ENCODE data around the gene CDK2. TPM values are rescaled to one million over a fixed set of nuclear protein-coding genes. Genes with fewer than 3 reads are reported as not detected.
"Not testable (repeated sequence)": the region's sequence is repeated elsewhere in the genome, so short reads cannot be mapped to it uniquely, and the experiment has no call there.

Gene CDK2
- total RNA-seq, 1 donor from 2014 or later, result 28.4 TPM

DNA sequence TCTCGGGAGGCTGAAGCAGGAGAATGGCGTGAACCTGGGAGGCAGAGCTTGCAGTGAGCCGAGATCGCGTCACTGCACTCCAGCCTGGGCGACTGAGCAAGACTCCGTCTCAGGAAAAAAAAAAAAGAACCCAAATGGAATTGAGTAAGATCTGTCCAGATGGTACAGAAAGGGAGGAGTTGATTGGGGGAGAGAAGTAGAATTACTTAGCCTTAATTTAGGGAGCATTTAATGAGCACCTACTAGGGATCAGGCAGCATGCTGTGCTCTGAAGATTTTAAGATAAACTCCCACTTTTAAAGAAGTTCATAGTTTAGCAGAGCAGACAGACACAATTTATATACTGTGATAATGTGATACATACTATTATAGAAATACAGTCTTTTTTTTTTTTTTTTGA, 11.8 kb downstream of the CDK2 start:
- no peak for DNase-seq (ENCODE audit: extremely low read depth, low read depth, low spot score)

DNA sequence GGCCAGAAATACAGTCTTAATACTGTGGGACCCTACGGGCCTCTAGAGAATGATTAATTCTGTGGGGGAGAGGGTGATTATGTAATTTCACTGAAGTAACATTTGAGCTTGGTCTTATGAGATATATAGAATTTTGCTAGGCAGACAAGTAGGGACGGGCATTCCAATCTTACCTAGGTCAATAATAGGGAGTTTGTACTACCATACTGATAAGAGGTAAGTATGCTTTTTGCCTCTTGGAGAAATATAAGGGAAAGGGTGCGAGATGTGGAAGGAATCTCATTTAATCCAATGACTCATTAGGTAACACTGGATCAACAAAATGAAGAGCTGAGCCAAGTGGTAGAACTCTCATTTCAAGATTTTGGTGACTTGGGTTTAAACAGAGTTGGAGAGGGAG, 12.4 kb downstream of the CDK2 start:
- DNase-seq (ENCODE audit: extremely low read depth, low read depth, low spot score), result no peak

DNA sequence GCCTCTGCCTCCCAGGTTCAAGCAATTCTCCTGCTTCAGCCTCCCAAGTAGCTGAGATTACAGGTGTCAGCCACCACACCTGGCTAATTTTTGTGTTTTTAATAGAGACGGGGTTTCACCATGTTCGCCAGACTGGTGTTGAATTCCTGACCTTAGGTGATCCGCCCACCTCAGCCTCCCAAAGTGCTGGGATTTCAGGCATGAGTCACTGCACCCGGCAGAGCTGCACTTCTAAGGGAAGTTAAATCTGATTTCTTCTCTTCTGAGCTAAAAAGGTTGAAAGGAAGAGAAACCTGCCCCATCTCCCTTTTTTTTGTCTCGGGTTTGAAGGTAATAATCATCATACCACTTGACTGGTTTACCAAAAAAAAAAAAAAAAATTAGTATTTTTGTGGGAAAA, 15.3 kb downstream of the CDK2 start:
- DNase-seq (ENCODE audit: extremely low read depth, low read depth, low spot score), result not testable (repeated sequence)

DNA sequence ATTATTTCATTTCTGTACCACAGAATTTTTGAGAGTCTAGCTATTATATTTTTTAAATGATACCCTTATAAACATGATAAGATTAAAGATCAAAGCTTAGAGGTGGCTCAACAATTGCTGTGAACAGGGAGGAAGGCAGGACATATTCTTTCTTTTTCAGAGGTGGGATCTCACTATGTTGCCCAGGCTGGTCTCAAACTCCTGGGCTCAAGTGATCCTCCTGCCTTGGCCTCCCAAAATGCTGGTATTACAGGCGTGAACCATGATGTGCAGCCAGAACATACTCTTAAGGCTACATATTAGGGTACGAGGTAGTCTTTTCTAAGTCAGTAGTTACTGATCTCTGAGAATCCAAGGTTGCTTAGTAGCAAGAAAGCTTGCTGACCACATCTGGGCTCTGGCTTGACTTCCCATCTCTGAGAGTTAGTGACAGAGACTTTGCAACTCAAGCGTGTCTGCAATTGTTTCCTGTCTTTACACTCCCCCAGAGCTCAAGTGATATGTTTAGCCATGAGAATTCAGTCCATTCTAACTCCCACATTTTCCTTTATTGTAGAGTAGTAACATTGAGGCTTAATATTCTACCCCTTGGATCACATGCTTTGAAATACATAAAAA, 15.8 kb downstream of the CDK2 start:
- no peak for DNase-seq (ENCODE audit: extremely low read depth, low read depth, low spot score)

DNA sequence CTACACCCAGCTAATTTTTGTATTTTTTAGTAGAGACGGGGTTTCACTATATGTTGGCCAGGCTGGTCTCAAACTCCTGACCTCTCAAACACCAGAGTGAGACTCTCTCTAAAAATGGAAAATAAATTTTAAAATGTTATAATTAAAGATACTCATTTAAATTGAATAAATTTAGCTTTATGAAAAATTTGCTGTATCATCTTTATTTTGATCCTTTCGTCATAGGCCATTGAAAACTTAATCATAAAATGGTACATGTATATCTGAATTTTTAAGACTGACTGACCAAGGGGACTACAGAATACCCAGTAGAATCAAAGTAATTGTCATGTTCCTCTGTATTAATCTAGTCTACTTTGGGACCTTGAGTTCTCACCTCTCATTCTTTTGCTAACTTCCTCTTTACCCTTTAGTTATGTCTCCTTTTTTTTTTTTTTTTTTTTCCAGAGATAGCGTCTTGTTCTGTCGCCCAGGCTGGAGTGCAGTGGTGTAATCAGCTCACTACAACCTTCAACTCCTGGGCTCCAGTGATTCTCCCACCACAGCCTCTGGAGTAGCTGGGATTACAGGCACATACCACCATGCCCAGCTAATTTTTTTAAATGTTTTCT, 16.7 kb downstream of the CDK2 start:
- no peak for DNase-seq (ENCODE audit: extremely low read depth, low read depth, low spot score)

DNA sequence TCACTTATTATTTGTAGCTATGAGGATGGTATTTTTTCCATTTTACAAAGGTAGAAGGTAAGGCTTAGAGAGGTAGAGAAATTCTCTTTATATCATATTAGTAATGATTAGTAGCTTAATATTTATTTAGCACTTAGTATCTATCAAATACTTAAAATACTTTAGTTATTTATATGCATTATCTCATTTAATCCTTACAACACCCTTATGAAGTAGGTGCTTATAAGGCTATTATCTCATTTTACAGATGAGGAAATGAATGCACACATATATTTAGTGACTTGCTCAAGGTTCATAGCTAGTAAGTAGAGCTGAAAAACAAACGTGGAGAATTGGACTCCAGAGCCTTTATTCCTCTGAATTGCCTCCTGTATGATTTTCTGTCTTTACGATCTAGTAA, 18.2 kb downstream of the CDK2 start:
- DNase-seq (ENCODE audit: extremely low read depth, low read depth, low spot score), result no peak

DNA sequence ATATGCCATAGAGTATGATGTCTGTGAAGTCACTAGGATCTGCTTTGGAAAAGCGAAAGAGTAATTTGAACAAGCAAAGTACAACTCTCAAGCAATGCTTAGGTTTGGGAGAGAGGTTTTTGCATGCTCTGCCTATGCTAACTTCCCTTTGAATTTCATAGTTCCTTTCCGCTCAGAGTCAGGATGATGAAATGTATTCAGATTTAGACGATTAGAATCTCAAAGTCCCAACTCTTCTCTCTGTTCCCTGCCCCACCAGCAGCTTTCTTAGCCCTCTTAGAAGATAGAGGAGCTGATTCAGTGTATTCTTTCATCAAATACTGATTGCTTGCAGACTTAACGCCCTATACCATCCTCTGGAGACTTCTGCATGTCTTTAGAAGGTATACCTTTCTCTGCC, 18.7 kb downstream of the CDK2 start:
- no peak for DNase-seq (ENCODE audit: extremely low read depth, low read depth, low spot score)

DNA sequence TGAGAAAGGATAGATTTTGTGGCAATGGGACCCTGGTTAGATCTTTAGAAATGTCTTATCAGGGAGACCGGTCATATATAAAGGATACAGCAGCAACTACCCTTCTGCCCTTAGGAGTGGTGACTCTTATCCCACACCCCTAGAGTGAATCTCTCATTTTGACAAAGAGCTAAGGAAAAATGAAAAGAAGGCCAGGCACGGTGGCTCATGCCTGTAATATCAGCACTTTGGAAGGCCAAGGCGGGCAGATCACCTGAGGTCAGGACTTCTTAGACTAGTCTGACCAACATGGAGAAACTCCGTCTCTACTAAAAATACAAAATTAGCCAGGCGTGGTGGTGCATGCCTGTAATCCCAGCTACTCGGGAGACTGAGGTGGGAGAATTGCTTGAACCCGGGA, 19.3 kb downstream of the CDK2 start:
- not testable (repeated sequence) for DNase-seq (ENCODE audit: extremely low read depth, low read depth, low spot score)

DNA sequence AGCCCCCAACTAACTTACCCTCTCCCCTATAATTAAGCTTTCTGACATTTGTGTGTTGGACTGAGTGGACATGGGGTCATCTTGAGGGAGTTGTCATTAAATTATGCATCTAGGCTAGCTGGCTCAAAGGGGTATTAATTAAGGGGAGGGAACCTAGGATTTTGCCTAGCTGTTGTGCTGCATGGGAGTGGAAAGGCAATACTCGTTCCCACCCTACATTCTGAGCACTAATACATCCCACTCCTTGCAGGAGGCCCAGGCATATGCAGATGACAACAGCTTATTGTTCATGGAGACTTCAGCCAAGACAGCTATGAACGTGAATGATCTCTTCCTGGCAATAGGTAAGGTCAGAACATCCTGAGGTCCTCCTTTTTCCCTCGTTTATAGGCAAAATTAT, 24.5 kb downstream of the CDK2 start:
- DNase-seq (ENCODE audit: extremely low read depth, low read depth, low spot score), result no peak

DNA sequence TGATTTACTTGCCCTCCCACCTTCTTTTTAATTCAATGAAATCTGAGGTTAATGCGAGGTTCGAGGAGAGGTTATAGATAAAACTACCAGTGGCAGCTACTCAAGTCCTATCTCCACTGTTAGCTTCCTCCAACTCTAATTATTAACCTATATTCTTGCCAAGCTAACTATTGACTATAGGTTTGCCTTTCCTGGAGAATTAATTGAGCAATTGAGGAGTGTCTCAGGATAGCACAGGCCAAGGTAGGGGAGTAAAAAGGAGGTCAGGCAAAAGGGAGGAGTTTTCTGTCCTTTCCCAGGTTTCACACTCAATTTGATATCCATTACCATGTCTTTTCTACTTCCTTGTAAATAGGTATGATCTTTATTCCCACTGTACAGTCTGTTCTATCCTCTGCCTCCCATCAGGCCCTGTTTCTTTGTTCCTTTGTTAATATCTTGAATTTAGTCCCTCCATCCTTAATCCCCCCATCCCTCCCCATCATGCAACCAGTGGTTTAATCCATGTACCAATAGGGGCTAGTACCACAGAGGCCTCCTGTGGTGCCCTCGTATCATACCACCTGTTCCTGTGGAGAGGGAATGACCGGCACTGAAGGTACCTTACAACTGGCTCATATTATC, 26.7 kb downstream of the CDK2 start:
- no peak for DNase-seq (ENCODE audit: extremely low read depth, low read depth, low spot score)

DNA sequence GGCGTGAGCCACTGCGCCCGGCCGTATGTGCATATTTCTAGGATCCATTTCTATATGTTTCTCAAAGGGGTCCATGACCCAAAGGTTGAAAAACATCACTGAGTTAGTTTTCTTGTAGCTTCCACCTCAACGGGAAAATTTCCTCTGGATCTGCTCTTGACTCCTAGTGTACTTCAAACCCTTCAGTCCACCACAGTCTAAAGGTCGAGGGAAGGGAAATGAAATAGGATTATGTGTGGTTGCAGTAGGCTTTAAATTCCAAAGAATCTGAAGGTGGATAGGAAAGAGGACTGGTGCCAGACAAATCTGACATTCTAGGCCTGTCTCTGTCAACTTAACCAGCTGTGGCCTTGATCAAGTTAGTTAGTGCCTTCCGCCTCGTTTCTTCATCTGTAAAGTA, 28.7 kb downstream of the CDK2 start:
- no peak for DNase-seq (ENCODE audit: extremely low read depth, low read depth, low spot score)

DNA sequence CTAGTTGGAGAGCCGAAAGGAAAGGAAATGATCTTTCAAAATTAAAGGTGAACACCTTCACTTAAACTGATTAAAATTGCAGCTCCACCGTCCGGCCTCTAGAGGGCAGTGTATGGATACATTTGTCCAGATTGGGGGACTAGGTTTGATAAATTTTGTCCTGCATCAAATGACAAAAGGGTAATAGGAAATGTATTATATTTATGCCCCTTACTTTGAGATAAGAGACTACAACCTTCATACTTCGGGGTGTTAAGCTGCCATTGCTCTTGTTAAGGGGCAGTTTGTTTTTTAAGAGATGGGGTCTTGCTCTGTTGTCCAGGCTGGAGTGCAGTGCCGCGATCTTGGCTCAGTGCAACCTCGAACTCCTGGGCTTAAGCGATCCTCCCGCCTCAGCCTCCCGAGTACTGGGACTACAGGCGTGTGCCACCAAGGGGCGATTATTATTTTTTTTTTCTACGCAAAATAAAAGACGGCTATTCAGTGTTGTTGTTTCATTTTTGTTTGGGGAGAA, 29.6 kb downstream of the CDK2 start:
- no peak for DNase-seq (ENCODE audit: extremely low read depth, low read depth, low spot score)

DNA sequence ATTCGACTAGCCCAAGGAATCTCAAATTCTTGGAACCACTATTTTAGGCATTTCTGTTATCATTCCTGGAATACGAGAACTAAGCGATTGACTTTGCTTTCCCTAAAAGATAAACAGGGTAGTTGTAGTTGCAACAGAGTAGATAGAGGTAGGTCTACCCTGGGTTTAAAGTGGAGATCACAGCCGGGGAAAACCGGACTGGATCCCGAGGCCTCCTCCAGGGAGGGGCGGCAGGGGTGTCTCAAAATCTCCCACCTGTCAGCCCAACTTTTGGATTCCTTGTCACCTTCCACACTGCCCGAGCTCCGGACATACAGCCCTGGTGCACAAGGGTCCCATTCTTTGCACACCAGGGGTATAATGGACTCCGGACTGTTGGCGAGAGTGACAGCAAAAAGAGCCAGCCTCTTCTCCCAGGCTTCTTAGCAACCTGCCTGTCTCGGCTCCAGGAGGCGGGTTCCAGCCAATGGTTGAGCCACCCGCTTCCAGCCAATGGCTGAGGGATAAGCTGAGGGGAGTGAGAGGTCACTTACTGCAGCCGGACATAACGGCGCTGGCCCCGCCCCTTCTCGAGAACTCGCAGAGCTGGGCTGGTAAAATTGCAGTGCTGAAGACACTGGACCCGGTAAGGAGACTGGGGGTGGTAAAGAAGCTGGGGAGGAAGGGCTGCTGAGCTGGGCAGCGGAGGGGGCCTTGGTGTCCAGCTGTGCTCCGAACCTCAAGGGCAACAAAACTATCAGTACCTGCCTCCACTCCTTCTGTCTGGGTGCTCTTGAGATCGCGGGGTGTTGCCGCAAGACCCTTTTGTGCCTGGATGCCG, 30.3 kb downstream of the CDK2 start, which contains the start of gene SUOX:
SUOX (plus strand) TSS at position 562 of the 820 bp plus-strand sequence. CDS start 4,946 bp downstream, outside the sequence.
- DNase-seq (ENCODE audit: extremely low read depth, low read depth, low spot score), result peak; percentile 78

DNA sequence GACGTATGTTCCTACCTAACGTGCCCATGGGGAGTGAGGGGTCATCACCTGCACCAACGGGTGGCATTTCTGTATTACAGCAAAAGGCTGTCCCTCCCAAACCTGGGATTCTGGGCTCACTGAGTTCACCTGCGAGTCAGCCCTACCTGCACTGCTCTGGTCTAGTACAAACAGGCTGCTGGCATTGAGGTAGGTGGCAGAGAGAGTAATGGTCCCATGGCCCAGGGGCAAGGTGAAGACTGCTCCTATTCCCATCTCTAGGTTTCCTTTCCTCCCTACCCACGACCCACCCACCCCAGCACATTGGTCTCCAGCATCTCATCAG, 30.9 kb downstream of the CDK2 start:
- DNase-seq (ENCODE audit: extremely low read depth, low read depth, low spot score), result no peak

DNA sequence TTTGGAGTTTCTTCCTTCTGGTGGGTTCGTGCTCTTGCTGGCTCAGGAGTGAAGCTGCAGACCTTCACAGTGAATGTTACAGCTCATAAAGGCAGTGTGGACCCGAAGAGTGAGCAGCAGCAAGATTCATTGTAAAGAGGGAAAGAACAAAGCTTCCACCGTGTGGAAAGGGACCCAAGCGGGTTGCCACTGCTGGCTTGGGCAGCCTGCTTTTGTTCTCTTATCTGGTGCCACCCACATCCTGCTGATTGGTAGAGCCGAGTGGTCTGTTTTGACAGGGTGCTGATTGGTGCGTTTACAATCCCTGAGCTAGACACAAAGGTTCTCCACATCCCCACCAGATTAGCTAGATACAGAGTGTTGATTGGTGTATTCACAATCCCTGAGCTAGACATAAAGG, 32.9 kb downstream of the CDK2 start:
- not testable (repeated sequence) for DNase-seq (ENCODE audit: extremely low read depth, low read depth, low spot score)

DNA sequence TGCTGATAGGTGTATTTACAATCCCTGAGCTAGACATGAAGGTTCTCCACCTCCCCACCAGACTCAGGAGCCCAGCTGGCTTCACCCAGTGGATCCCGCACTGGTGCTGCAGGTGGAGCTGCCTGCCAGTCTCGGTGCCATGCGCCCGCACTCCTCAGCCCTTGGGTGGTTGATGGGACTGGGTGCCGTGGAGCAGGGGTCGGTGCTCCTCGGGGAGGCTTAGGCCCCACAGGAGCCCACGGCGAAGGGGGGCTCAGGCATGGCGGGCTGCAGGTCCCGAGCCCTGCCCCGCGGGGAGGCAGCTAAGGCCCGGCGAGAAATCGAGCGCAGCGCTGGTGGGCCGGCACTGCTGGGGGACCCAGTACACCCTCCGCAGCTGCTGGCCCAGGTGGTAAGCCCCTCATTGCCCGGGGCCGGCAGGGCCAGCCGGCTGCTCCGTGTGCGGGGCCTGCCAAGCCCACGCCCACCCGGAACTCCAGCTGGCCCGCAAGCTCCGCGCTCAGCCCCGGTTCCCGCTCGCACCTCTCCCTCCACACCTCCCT, 33.4 kb downstream of the CDK2 start:
- not testable (repeated sequence) for DNase-seq (ENCODE audit: extremely low read depth, low read depth, low spot score)

DNA sequence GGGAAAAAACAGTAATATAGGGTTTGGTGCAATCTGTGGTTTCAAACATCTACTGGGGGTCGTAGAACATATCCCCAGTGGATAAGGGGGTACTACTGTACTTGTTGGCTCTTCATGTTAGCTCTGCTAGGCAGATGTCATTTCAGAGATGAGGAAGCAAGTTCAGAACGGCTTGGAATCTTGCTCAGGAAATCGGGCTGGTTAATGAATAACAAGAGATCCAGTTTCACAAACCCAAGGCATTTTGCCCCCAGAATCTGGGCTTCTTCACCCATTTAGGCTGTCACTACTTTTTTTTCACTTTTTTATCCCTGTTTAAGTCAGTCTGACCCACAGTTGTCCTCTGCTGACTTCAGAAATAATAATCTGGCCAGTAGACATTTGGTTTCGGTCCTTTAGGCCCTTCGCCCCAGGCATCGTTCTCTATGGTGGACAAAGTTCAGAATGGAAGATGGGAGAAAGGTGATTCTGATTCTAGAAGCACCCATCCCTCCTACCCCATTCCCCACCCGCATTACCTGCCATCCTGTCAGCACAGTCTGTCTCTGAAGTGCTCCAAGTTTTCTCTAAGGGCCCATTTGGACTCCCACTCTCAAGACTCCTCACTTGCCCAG, 35.0 kb downstream of the CDK2 start:
- DNase-seq (ENCODE audit: extremely low read depth, low read depth, low spot score), result no peak

DNA sequence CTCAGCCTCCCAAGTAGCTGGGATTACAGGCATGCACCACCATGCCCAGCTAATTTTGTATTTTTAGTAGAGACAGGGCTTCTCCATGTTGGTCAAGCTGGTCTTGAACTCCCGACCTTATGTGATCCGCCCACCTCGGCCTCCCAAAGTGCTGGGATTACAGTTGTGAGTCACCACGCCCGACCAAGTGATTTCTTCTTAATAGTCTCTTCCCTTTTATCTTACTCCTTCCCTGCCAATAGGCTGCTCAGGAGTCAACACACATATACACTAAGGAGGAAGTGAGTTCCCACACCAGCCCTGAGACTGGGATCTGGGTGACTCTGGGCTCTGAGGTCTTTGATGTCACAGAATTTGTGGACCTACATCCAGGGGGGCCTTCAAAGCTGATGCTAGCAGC, 36.7 kb downstream of the CDK2 start:
- not testable (repeated sequence) for DNase-seq (ENCODE audit: extremely low read depth, low read depth, low spot score)

DNA sequence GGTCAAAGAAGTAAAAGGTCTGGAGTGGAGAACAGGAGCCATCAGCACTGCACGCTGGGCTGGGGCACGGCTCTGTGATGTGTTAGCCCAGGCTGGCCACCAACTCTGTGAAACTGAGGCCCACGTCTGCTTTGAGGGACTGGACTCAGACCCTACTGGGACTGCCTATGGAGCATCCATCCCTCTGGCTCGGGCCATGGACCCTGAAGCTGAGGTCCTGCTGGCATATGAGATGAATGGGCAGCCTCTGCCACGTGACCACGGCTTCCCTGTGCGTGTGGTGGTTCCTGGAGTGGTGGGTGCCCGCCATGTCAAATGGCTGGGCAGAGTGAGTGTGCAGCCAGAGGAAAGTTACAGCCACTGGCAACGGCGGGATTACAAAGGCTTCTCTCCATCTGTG, 37.6 kb downstream of the CDK2 start:
- DNase-seq (ENCODE audit: extremely low read depth, low read depth, low spot score), result no peak
